ENCODE measurements around the gene NBPF15.
"Not testable (repeated sequence)": the region's sequence is repeated elsewhere in the genome, so short reads cannot be mapped to it uniquely, and the experiment has no call there.

The NBPF15 gene, protein sequence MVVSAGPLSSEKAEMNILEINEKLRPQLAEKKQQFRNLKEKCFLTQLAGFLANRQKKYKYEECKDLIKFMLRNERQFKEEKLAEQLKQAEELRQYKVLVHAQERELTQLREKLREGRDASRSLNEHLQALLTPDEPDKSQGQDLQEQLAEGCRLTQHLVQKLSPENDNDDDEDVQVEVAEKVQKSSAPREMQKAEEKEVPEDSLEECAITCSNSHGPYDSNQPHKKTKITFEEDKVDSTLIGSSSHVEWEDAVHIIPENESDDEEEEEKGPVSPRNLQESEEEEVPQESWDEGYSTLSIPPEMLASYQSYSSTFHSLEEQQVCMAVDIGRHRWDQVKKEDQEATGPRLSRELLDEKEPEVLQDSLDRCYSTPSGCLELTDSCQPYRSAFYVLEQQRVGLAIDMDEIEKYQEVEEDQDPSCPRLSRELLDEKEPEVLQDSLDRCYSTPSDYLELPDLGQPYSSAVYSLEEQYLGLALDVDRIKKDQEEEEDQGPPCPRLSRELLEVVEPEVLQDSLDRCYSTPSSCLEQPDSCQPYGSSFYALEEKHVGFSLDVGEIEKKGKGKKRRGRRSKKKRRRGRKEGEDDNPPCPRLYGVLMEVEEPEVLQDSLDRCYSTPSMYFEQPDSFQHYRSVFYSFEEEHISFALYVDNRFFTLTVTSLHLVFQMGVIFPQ

GRCh38 chr1:144461136-144461759, at the start of gene NBPF15:
TSS of gene NBPF15 (minus strand) at chr1:144461669. CDS start at chr1:144440003, 21,666 bp downstream.
- peak; percentile 52 for DNase-seq

GRCh38 chr1:144496429-144496828, 35.0 kb upstream of the NBPF15 start:
- DNase-seq, result not testable (repeated sequence)

DNA sequence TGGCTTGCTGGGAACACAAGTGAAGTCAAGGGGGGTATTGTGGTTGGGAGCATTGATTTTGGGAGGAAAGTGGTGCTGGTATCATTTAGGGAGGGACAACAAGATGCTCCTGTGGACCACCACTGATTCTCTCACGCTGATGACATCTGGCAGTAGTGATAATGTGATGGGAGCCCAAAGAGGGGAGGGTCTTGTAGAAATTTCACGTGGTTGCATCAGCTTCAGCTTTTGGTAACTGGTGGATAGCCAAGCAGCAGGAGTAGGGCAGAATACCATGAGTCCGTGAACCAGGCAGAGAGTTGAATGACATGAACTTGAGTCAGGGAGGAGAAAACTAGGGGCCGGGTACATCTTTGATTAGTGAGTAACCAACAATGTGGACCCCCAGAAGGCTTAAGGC, 32.7 kb upstream of the NBPF15 start:
- not testable (repeated sequence) for DNase-seq

GRCh38 chr1:144490394-144490793, 28.9 kb upstream of the NBPF15 start:
- DNase-seq, result not testable (repeated sequence)

DNA sequence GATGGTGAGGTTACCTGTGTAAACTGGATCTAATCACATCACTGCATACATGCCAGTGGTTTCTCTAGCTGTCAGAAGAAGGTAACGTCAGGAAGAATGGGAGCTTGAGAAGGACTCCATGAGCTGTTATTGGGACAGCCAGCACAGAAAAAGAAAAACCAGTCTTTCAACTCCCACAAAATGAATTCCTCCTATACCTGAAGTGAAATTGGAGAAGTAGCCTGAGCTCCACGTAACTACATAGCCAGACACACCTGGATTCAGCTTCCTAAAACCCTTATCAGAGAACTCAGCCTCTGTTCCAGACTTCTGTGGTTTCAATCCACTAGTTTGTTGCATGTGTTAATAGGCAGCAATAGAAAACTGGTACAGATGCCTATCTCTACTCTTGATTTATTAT, 25.5 kb upstream of the NBPF15 start:
- DNase-seq, result peak; percentile 1

DNA sequence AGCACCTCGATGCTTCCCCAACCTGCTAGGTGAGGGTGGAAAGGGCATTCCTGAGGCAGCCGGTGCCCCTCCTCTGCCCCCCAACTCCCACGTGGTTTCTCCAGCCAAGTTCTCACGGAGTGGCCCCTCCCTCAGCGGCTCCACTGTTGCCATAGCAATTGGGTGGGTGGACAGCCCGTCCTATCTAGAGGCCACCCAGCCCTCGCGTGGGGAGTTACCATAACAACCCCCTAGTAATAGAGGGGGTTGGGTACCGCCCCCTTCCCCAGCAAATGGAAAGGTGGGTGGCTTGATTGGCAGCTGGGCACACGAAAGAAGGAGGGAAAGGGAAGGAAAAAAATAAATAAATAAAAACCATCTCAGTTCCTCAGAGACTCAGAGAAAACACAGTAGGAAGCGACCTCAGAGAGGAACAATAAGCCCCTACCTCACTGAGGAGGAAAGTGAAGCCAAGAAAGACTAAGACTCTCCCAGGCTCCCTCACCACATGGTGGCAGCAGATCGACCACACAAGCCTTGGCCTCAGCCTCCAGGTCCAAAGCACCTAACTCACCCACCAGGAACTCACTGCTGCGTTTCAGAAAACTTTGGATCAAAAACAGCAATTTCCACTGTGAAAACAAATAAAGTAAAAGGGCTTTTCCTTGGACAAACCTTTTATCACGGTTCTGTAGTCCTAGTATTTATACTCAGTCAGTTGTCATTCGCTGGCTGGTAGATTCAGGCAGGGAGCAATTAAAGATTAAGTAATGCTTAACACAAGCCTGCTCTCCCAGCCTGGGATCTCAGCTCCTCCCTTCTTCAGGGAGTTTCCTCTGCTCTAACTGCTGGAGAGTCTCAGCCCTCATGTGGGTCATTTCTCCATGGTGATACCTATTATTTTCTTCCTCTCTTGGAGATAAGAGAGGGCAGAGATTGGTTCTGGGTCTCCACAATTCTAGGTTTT, 23.9 kb upstream of the NBPF15 start:
- not testable (repeated sequence) for DNase-seq

GRCh38 chr1:144473897-144474296, 12.4 kb upstream of the NBPF15 start:
- not testable (repeated sequence) for DNase-seq

DNA sequence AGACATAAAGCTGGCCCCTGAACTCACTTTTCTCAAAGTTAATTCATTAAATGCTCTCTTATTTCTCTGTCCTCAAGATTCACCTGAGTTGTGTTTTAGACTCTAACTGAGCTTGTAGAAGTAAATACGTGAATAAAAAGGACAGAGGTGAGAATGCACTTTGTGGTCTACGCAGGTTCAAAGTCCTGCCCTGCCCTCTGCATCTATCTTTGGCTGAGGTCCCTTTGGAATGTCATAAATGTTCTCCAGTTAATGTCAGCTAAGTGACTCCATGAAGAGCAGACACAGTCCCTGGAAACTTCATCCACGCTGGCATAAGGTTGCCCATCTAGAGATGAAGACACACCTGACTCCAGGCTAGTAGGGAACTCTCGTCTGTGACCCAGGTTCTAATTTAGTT, 10.0 kb upstream of the NBPF15 start:
- DNase-seq, result not testable (repeated sequence)

GRCh38 chr1:144461778-144462177, 309 bp upstream of the NBPF15 start:
- DNase-seq, result not testable (repeated sequence)

GRCh38 chr1:144460686-144461085, 783 bp downstream of the NBPF15 start:
- not testable (repeated sequence) for DNase-seq

GRCh38 chr1:144442402-144442801, 19.1 kb downstream of the NBPF15 start:
- not testable (repeated sequence) for DNase-seq

GRCh38 chr1:144439737-144440136, 21.7 kb downstream of the NBPF15 start:
- DNase-seq, result not testable (repeated sequence)

DNA sequence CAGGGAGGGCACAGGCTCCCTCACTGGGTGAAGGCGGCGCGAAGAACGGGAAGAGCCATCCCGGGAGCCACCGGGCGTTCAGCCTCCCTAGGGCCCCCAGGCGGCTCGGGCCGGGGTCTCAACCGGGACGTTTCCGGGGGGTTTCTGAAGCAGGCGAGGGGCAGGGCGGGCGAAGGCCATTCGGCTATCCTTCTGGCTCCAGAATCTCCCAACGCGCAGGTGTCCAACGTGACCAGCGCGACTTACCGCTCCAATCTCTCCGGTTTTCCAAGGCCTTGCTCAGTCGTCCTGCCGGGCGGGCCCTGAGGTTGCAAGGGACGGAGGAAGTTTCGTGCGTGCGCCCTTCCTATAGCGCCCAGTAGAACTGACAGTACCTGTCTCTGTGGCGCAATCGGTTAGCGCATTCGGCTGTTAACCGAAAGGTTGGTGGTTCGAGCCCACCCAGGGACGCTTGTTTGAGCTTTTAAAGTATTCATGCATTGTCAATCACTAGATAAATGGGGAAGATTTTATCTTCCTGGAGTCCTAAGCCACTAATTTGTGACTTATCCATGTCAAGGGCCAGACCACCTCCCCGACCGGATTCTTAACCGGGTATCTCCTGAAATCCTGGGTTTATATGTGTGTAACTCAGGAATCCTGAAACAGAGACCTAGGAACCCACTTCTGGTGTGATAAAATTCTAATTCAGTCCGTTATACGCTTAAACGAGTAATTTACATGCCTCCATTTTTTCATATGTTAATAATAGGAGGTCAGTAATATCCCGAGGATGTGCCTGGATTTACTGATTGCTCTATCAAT, 42.4 kb downstream of the NBPF15 start:
- DNase-seq, result peak; percentile 56

DNA sequence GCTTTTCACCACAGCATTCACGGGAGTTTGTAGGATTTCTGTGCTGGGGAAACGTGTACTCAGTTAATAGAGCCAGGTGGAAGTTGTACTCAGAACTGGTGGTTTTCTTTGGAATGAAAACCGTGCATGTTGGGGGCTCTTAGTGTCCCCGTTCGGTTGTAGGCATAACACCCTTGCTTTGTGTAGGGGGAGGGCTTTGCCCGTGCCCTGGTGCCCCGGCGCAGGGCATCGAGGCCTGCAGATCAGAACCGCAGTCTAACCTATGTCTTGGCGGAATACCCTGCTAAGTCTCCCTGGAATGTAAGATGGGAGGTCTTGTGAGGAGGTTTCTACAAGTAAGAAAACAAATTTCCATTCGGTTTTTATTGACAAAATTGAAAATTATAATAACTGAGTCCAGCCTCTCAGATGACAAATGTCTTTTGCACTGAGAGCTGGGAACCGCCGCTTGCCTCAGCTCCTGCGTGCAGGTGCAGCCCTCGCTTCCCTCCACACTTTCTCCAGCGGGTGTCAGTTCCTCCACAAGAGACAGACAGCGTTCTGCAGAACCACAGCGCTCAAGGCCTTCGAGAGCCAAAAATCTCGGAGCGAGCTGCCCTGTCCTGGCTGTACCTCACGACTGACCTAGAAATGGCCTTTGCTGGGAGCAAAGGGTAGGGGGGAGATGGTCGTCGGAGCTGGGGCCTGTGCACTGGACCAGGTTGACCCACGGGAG, 47.9 kb downstream of the NBPF15 start:
- DNase-seq, result not testable (repeated sequence)

DNA sequence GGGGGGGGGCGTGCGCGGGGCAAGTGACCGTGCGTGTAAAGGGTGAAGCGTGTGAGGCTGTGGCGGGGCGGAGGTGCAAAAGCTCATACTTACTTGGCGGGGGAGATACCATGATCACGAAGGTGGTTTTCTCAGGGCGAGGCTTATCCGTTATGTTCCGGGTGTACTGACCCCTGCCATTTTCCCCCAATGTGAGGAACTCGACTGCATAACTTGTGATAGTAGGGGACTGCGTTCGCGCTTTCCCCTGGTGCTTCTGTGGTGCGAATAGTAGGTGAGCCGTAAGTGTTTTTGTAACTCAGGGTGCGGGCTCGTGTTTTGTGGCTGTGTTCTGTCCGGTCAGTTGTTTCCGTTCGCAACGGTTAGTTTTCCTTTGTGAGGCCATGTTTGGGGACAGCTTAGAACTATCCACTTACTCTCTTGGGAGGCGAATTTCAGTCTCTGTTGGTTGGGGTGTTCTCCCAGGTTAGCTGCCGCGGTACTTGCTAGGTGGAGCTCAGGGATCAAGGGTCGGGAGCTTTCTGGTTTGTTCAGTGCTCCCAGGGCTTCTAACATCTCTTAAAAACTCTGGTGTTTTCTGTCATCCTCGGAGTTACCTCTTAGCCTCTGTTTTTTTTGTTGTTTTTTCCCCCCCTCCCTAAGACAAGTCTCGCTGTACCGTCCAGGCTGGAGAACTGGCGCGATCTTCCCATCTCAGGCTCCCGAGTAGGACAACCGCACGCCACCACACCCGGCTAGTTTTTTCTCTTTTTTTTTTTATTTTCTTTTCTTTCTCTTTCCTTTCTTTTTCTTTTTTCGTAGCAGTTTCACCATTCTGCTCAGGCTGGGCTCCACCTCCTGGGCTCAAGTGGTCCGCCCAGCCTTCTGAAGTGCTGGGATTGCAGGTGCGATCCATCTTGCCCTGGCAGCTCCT, 48.7 kb downstream of the NBPF15 start:
- peak; percentile 98 for DNase-seq

- peak; percentile 61 for DNase-seq
These were observed 49.4 kb downstream of the NBPF15 start for GRCh38 chr1:144412068-144412471.

- not testable (repeated sequence) for DNase-seq
These were observed 58.7 kb downstream of the NBPF15 start for GRCh38 chr1:144402807-144403206.

DNA sequence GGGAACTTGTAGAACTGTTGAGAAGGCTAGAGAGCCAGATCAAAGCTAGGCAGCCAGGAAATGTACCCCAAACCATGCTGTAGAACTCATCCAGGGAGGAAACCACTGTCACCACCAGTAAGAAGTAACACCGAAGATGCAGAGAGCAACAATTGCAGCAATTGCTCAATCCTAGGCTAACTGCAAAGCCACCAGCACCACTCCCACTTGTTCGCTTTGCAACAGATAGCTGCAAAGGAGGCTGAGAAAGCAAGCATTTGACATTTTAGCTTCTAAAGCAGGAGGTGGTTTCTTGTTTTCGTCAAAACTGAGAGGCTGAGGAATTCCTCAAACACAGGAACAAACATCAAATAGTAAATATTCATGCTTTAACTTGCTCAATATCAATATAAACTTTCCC, 89.8 kb downstream of the NBPF15 start:
- not testable (repeated sequence) for DNase-seq

Data from NCI-H226 (cell line).